Peyer's patch (tissue), 4 donors: ENCODE results near the gene REG3A. TPM values are rescaled to one million over a fixed set of nuclear protein-coding genes. Genes with fewer than 3 reads are reported as not detected.

Experiments
- DNase-seq, 3 donors: peaks; one replicate each; pipeline ENCODE4 v3.0.0-alpha.2; 2017 to 2019
- H3K27ac ChIP-seq, 4 donors: fragments of 200-600 bp; sonication (generic); one replicate each; pipeline ENCODE4 v1.5.1; 2016 to 2019
- H3K27me3 ChIP-seq, 2 donors: fragments of 200-600 bp; sonication (generic); one replicate each; pipeline ENCODE4 v1.5.1; 2019
- H3K36me3 ChIP-seq, 3 donors: fragments of 200-600 bp; sonication (generic); one replicate each; pipeline ENCODE4 v1.5.1; 2016 to 2019
- H3K4me1 ChIP-seq, 4 donors: fragments of 200-600 bp; sonication (generic); one replicate each; pipeline ENCODE4 v1.5.1; 2016 to 2019
- H3K4me3 ChIP-seq, 4 donors: fragments of 200-600 bp; sonication (generic); 1 replicate in 3 of 4; 2 replicates in 1 of 4; pipeline ENCODE4 v1.5.1; 2016 to 2019; ENCODE audit warnings: mild to moderate bottlenecking in 1 of 4
- H3K9me3 ChIP-seq, 4 donors: fragments of 200-600 bp; sonication (generic); one replicate each; pipeline ENCODE4 v1.5.1; 2016 to 2019; ENCODE audit warnings: mild to moderate bottlenecking in 1 of 4
- POLR2A ChIP-seq, 2 donors: fragments of 450-650 bp; IDR thresholded peaks; one replicate each; pipeline ENCODE4 v1.5.1; 2017; ENCODE audit warnings: antibody characterized with exemption in 2 of 2, mild to moderate bottlenecking in 2 of 2, moderate library complexity in 2 of 2
- total RNA-seq, 4 donors: library from RNA; depleted of rRNA; stranded (reverse); fragments of >200 nt; gene quantifications; one replicate each; pipeline ENCODE4 v1.1.0, GENCODE V29; 2016
- TF ChIP-seq, protein P1 (sequence below), 6 experiments: fragments of 450-650 bp in 4 of 6; fragments of 200-600 bp in 2 of 6; sonication (generic) in 1 of 6; IDR thresholded peaks; one replicate each; pipeline ENCODE4 v1.5.1; 2017 to 2019; ENCODE audit warnings: antibody characterized with exemption in 6 of 6, mild to moderate bottlenecking in 3 of 6, moderate library complexity in 1 of 6

The REG3A gene
- total RNA-seq, 4 donors from 2014 or later = 834 to 4,130 (median 1,258) TPM

DNA sequence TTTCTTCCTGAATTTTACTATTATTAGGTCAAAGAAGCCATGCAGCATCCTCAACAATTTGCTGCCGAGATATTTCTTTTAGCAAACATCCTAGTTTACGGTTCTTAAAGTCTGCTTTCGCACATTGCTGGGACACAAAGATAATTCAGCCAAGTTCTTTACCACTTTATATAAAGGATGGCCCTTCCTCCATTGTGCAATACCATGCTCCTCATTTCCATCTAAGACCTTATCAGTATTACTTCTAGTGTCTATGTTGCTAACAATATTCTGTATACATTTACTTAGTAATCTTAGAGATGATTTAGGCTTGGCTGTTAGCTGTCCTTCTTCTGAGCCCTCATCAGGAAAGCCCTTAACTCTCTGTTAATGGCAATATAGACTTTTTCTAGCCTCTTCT, 47.3 kb downstream of the REG3A start:
- H3K9me3 ChIP-seq = no peaks in the 10 kb centered on the region
- H3K36me3 ChIP-seq = no peaks in the 10 kb centered on the region
- H3K4me3 ChIP-seq = no peak overlapping the region
- TF ChIP-seq, protein P1, sequence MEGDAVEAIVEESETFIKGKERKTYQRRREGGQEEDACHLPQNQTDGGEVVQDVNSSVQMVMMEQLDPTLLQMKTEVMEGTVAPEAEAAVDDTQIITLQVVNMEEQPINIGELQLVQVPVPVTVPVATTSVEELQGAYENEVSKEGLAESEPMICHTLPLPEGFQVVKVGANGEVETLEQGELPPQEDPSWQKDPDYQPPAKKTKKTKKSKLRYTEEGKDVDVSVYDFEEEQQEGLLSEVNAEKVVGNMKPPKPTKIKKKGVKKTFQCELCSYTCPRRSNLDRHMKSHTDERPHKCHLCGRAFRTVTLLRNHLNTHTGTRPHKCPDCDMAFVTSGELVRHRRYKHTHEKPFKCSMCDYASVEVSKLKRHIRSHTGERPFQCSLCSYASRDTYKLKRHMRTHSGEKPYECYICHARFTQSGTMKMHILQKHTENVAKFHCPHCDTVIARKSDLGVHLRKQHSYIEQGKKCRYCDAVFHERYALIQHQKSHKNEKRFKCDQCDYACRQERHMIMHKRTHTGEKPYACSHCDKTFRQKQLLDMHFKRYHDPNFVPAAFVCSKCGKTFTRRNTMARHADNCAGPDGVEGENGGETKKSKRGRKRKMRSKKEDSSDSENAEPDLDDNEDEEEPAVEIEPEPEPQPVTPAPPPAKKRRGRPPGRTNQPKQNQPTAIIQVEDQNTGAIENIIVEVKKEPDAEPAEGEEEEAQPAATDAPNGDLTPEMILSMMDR (IDR thresholded peaks at IDR 0.05) = no peak
- no peak for TF ChIP-seq POLR2A (IDR thresholded peaks at IDR 0.05)
- DNase-seq = no peak
- H3K27me3 ChIP-seq = no peaks in the 10 kb centered on the region
- no peaks in the 10 kb centered on the region for H3K4me1 ChIP-seq
- no peak overlapping the region for H3K27ac ChIP-seq

Other genes starting within 250 kb of the REG3A start
- gene REG3G, start 134.1 kb downstream of the REG3A start, total RNA-seq = 10 to 100 TPM in 1 of 4 donors, not detected in 3; 33.1 TPM
- gene REG1B, start 71.8 kb downstream of the REG3A start, total RNA-seq = 1,000 to 10,000 TPM in 1 of 4 donors, 100 to 1,000 TPM in 1, 10 to 100 TPM in 2; 45.4 to 2,308 (median 89.0) TPM
- 1,000 to 10,000 TPM in 2 of 4 donors, 100 to 1,000 TPM in 2; 609 to 3,417 (median 985) TPM for gene REG1A, start 39.3 kb downstream of the REG3A start, total RNA-seq